OCI-LY3 (cell line): ENCODE measurements around the gene ZNF44.

Experiments used
- CTCF ChIP-seq: fragments of 200-600, 300-600 bp; sonication (generic); IDR thresholded peaks from 2 replicates; pipeline ENCODE4 v1.5.1; 2014; ENCODE audit warnings: antibody characterized with exemption, low read length, low read depth
- EZH2phosphoT487 ChIP-seq: fragments of 200-600 bp; shearing (Covaris generic); IDR thresholded peaks from 2 replicates; pipeline ENCODE4 v1.6.1; 2018; ENCODE audit warnings: antibody characterized with exemption, mixed run types, low read depth

- TF ChIP-seq CTCF (no peak), EZH2phosphoT487 (no peak)
These were observed 16.0 kb downstream of the ZNF44 start for GRCh38 chr19:12278713-12279112.
